Measurements from ENCODE around the gene TENT4A.
"Not testable (repeated sequence)": the region's sequence is repeated elsewhere in the genome, so short reads cannot be mapped to it uniquely, and the experiment has no call there.

TENT4A gene

GRCh38 chr5:6770826-6771607 is 57.8 kb downstream of the TENT4A start:
- no peak for TF ChIP-seq ZFX (IDR thresholded peaks at IDR 0.05)
- TF ChIP-seq CTCF (conservative IDR thresholded peaks at IDR 0.05) = no peak
- H3K27ac ChIP-seq = no peak overlapping the region

GRCh38 chr5:6772886-6773285 is 59.7 kb downstream of the TENT4A start:
- no peak for TF ChIP-seq CTCF (conservative IDR thresholded peaks at IDR 0.05)
- no peak for TF ChIP-seq ZFX (IDR thresholded peaks at IDR 0.05)
- no peak overlapping the region for H3K27ac ChIP-seq

- TF ChIP-seq CTCF (conservative IDR thresholded peaks at IDR 0.05) (no peak), ZFX (IDR thresholded peaks at IDR 0.05) (no peak)
- no peak overlapping the region for H3K27ac ChIP-seq
Measured at GRCh38 chr5:6773342-6774035, 60.3 kb downstream of the TENT4A start.

DNA sequence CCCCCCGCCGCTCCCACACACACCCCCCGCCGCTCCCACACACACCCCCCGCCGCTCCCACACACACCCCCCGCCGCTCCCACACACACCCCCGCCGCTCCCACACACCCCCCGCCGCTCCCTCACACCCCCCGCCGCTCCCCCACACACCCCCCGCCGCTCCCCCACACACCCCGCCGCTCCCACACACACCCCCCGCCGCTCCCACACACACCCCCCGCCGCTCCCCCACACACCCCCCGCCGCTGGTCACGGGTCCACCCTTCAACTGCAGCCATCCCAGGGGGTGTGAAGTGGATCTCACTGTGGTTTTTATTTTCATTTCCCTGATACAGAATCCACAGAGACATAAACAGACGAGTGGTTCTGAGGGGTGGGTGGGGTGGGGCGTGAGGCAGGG is 61.0 kb downstream of the TENT4A start:
- not testable (repeated sequence) for H3K27ac ChIP-seq

DNA sequence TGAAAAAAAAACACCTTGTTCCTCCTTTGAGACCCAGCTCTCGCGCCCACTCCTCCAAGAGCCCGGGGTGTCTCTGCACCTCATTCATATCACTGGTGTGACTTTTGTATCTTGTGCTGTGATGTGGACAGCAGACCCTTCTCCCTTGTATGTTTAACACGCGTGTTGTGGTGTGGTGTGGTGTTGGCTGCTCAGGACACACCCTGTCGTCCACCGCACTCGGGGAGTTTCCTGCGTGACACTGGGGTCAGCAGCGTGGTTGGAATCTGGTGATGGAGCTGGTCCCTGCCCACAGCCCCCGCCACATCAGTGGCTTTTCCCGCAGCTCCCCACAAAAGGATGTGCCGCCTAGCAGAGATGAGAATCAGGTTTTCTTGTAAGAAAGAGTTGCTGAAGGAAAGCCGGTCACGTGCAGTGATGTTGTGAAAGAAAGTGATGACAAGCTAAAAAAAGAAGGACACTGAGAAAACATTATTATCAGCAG is 61.5 kb downstream of the TENT4A start:
- no peak overlapping the region for H3K27ac ChIP-seq

GRCh38 chr5:6775571-6775970 is 62.3 kb downstream of the TENT4A start:
- no peak overlapping the region for H3K27ac ChIP-seq
- TF ChIP-seq CTCF (conservative IDR thresholded peaks at IDR 0.05) = no peak
- no peak for TF ChIP-seq ZFX (IDR thresholded peaks at IDR 0.05)

More for the DNA sequence above, 61.5 kb downstream of the TENT4A start:
- TF ChIP-seq CTCF (conservative IDR thresholded peaks at IDR 0.05) = no peak
- TF ChIP-seq ZFX (IDR thresholded peaks at IDR 0.05) = no peak

DNA sequence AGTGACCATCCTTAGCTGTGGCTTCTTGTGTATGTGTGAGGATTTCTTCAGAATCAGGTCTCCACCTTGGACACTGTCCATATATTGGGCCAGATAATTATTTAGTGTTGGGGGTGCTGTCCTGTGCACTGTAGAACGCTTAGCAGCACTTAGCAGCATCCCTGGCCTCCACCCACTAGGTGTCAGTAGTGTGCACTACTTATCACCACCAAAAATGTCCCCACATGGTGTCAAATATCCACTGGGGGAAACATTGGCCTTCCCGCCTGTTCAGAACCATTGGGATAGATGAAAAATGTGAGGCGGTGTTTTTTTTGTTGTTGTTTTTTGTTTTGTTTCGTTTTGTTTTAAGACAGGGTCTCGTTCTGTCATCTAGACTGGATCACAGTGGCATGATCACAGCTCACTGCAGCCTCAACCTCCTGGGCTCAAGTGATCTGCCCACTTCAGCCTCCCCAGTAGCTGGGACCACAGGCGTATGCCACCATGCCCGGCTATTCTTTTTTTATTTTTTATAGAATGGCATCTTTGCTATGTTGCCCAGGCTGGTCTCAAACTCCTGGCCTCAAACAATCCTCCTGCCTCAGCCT is 67.7 kb downstream of the TENT4A start:
- TF ChIP-seq ZFX (IDR thresholded peaks at IDR 0.05) = no peak
- peak; percentile 85 for TF ChIP-seq CTCF (conservative IDR thresholded peaks at IDR 0.05)
- no peak overlapping the region for H3K27ac ChIP-seq

Data from C4-2B (cell line).